Activated CD8-positive, alpha-beta memory T cell treated with anti-CD3 and anti-CD28 coated beads, Interleukin-2, amount 10 ng/mL, durations not matched to agents 7 days and 5 days (primary cell): ENCODE data around the gene UMODL1. TPM values are rescaled to one million over a fixed set of nuclear protein-coding genes. Genes with fewer than 3 reads are reported as not detected.

Experiments
- ATAC-seq: fragments of 150-1000 bp; cut with Tn5 transposase; one replicate; pipeline ENCODE4 v1.10.0; 2021; ENCODE audit warnings: moderate library complexity
- CTCF ChIA-PET: fragments of 350-600 bp; sonication (Branson Sonifier 250); formaldehyde crosslinking; loops from one replicate; lab custom pipeline; 2021; ENCODE audit warnings: antibody characterized with exemption; lab: Charles Lee
- DNase-seq: peaks from one replicate; pipeline ENCODE4 v3.0.0-alpha.2; 2020
- H3K27ac Mint-ChIP-seq: one replicate; pipeline ENCODE4 v1.8.0; 2021; ENCODE audit warnings: mild to moderate bottlenecking, mixed read lengths
- H3K27me3 Mint-ChIP-seq: one replicate; pipeline ENCODE4 v1.8.0; 2021; ENCODE audit warnings: mixed read lengths
- H3K36me3 Mint-ChIP-seq: one replicate; pipeline ENCODE4 v1.8.0; 2021; ENCODE audit warnings: mild to moderate bottlenecking, mixed read lengths
- H3K4me1 Mint-ChIP-seq: one replicate; pipeline ENCODE4 v1.8.0; 2021; ENCODE audit warnings: mixed read lengths
- H3K4me3 Mint-ChIP-seq: one replicate; pipeline ENCODE4 v1.8.0; 2021; ENCODE audit warnings: mild to moderate bottlenecking, moderate library complexity, mixed read lengths
- H3K9me3 Mint-ChIP-seq: one replicate; pipeline ENCODE4 v1.8.0; 2022; ENCODE audit warnings: low read depth, mixed read lengths
- total RNA-seq, 2 experiments: library from RNA; stranded (reverse); gene quantifications; one replicate each; pipeline ENCODE4 v1.2.3, GENCODE V29; 2021

UMODL1 gene
- total RNA-seq, 2 experiments from 2014 or later: 0.05 TPM; not detected in 1

DNA sequence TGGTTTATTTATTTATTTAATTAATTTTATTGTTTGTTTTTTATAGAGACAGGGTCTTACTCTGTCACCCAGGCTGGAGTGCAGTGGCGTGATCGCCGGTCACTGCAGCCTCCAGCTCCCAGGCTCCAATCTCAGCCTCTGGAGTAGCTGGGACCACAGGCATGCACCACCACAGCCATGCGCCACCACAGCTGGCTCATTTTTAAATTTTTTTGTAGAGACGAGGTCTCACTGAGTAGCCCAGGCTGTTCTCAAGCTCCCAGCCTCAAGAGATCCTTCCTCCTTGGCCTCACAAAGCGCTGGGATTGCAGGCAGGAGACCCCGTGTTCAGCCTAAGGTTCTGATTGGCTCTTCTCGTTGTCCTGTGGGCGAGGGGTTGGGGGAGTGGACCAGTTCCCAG is 22.1 kb downstream of the UMODL1 start:
- Mint-ChIP-seq H3K27me3 (peaks cover 10% of the 10 kb centered on the region), H3K4me3 (no peak overlapping the region), H3K36me3 (no peaks in the 10 kb centered on the region), H3K9me3 (no peaks in the 10 kb centered on the region), H3K4me1 (peaks cover 6% of the 10 kb centered on the region), H3K27ac (no peak overlapping the region)
- CTCF ChIA-PET: interaction anchor here (1.8 to 2.8 kb wide), 2 partner anchors 14 to 25 kb away, joined by 7 to 11 read pairs; no protein-coding TSS in a partner anchor
- no peak for DNase-seq
- ATAC-seq: no peak

DNA sequence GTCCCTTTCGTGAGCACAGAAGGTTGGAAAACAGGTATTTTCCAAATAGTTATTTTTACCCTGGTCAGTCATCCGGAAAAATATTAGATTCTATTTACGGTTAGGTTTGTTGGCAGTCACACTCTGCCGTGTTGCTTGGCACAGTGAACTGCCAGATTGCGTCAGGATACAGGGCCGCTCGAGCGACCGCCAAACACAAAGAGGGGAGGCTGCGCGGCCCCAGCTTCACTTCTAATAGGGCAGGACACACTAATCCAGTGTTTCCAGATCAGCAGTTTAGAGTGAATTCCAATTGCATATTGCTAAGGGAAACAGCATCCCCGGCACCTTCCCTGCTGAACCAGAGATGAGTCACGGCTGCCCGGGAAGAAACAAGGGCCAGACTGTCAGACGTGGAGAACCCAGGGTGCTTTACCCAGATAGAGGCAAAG is 22.9 kb downstream of the UMODL1 start:
- Mint-ChIP-seq H3K36me3 (no peaks in the 10 kb centered on the region), H3K4me3 (no peak overlapping the region), H3K27ac (no peak overlapping the region), H3K9me3 (no peaks in the 10 kb centered on the region), H3K27me3 (peaks cover 10% of the 10 kb centered on the region), H3K4me1 (peaks cover 6% of the 10 kb centered on the region)
- no peak for DNase-seq
- no peak for ATAC-seq
- CTCF ChIA-PET: no interaction called here

DNA sequence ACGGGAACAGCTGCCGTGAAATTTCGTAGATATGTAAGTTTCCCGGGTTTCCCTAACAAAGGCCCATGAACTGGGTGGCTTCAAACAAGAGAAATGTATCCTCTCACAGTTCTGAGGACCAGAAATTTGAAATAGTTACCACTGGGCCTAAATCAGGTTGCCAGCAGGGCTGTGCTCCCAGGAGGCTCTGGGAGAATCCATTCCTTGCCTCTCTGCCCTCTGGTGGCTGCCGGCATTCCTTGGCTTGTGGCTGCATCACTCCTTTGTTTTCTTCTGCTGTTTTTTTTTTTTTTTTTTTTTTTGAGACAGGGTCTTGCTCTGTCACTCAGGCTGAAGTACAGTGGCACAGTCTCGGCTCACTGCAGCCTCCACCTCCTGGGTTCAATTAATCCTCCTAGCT is 23.7 kb downstream of the UMODL1 start:
- CTCF ChIA-PET: no interaction called here
- peaks cover 12% of the 10 kb centered on the region for H3K27me3 Mint-ChIP-seq
- no peaks in the 10 kb centered on the region for H3K9me3 Mint-ChIP-seq
- no peak overlapping the region for H3K4me3 Mint-ChIP-seq
- DNase-seq (no peak), ATAC-seq (no peak)
- no peaks in the 10 kb centered on the region for H3K4me1 Mint-ChIP-seq
- no peak overlapping the region for H3K27ac Mint-ChIP-seq
- H3K36me3 Mint-ChIP-seq: no peaks in the 10 kb centered on the region

DNA sequence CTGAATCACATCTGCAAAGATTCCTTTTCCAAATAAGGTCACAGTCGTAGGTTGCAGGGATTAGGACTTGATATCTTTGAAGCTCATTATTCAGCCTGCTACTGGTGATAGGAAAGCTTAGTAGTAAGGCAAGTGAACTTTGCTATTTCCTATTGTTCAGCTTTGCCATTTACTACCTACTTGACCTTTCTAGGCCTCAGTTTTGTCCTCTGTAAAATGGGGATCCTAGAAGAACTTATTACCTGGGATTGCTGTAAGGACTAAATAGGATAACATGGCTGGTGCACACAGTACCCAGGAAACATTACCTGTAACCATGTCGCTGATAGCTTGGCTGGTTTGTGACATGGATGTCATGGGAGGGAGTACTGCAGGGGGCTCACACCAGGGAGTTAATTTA is 24.5 kb downstream of the UMODL1 start:
- CTCF ChIA-PET: interaction anchor here (1.2 to 2.0 kb wide), 2 partner anchors 12 to 21 kb away, joined by 5 to 7 read pairs; no protein-coding TSS in a partner anchor
- Mint-ChIP-seq H3K9me3 (no peaks in the 10 kb centered on the region), H3K4me3 (no peak overlapping the region), H3K27ac (no peak overlapping the region), H3K4me1 (no peaks in the 10 kb centered on the region), H3K36me3 (no peaks in the 10 kb centered on the region), H3K27me3 (peaks cover 12% of the 10 kb centered on the region)
- DNase-seq (no peak), ATAC-seq (no peak)

DNA sequence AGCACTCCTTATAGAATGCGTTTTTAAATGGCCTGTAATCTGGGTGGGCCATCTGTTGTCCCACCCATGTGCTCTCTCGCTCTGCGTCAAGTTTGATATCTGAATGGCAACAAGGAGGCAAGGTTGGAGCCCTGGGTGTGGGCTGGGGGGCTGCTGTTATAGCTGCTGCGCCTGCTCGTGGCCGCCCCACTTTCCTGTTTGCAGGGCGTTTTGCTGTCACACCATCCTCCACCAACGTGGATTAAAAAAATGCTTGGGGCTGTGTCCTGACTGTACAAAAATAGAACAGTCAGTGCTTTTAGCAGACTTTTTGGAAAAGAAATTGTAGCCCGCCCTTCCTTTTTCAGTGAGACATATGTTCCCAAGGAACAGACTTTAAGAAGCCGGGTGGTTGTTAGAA is 25.4 kb downstream of the UMODL1 start:
- Mint-ChIP-seq H3K27me3 (peaks cover 14% of the 10 kb centered on the region), H3K36me3 (no peaks in the 10 kb centered on the region), H3K4me3 (no peak overlapping the region), H3K9me3 (no peaks in the 10 kb centered on the region), H3K27ac (no peak overlapping the region), H3K4me1 (no peaks in the 10 kb centered on the region)
- DNase-seq (no peak), ATAC-seq (no peak)
- CTCF ChIA-PET: interaction anchor here (2.0 kb wide), 1 partner anchor 11 kb away, joined by 7 read pairs; no protein-coding TSS in a partner anchor

DNA sequence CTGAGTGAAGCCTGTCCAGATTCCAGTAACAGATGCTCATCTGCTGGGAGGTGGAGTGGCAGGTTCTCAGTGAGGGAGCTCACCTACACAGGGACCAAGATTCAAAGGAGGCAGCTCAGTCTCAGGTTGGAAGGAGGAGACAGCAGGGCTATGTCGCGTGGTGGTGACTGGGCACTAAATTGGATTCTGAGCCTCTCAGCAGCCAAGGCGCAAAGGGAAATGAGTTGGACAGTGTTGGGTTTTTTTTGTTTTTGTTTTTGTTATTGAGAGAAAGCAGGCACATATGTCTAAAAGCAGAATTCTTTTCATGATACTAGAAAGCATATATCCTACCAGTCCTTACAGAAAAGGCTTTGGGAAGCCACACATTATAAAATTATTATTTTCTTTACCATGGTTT is 26.2 kb downstream of the UMODL1 start:
- Mint-ChIP-seq H3K4me3 (no peak overlapping the region), H3K27ac (no peak overlapping the region), H3K9me3 (no peaks in the 10 kb centered on the region), H3K27me3 (peaks cover 21% of the 10 kb centered on the region), H3K4me1 (no peaks in the 10 kb centered on the region), H3K36me3 (no peaks in the 10 kb centered on the region)
- ATAC-seq: no peak
- no peak for DNase-seq
- CTCF ChIA-PET: interaction anchor here (2.0 kb wide), 1 partner anchor 11 kb away, joined by 7 read pairs; no protein-coding TSS in a partner anchor

DNA sequence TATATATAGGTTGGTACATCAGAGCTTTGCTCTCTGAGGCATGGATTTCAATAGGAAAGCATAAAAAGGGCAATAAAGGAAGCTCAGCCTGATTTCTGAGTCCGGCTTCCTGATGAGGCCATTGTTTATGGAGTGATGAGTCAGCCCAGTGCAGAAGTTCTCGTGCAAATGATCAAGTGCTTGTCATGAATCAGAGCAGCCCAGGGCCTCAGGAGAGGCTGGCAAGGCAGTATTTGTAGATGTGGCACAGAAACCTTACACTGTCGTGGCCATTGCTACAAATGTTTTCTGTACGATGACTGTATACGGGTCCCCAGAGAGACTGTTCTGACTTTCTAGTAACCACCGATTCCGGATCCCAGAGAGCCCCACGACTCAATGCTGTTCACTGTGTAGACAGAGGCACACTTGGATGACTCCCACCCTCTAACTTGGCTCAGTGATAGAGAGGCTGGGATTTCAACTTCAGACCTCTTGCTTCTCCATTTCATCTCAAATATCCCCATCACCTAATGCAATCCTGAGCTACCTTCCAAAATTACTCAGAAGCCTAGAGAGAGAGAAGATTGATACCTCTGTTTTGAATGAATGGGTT is 26.8 kb downstream of the UMODL1 start:
- H3K27ac Mint-ChIP-seq: no peak overlapping the region
- peaks cover 23% of the 10 kb centered on the region for H3K27me3 Mint-ChIP-seq
- no peak for ATAC-seq
- no peaks in the 10 kb centered on the region for H3K4me1 Mint-ChIP-seq
- DNase-seq: no peak
- H3K4me3 Mint-ChIP-seq: no peak overlapping the region
- no peaks in the 10 kb centered on the region for H3K9me3 Mint-ChIP-seq
- CTCF ChIA-PET: no interaction called here
- H3K36me3 Mint-ChIP-seq: no peaks in the 10 kb centered on the region

DNA sequence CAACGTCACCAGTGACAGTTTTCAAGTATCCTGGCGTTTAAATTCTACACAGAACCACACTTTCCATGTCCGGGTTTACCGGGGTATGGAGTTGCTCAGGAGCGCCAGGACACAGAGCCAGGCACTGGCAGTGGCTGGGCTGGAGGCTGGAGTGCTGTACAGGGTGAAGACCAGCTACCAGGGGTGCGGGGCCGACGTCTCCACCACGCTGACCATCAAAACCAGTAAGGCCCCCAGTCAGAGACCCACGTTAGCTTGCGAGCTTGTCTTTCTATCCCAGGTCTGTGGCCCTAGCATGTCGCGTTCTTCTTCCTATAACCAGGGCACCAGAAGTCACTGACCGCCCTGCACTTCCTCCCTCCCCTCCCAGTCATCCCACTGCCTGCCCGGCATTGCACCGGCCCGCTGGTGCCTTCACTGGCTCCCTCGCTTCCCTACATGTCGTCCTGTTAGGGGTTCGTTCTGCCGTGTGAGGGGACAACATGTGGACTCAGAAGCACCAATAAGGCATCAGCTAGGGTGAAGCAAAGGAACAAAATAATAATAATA is 27.9 kb downstream of the UMODL1 start:
- Mint-ChIP-seq H3K36me3 (no peaks in the 10 kb centered on the region), H3K9me3 (no peaks in the 10 kb centered on the region), H3K4me3 (no peak overlapping the region), H3K27me3 (peaks cover 25% of the 10 kb centered on the region), H3K27ac (no peak overlapping the region), H3K4me1 (no peaks in the 10 kb centered on the region)
- no peak for ATAC-seq
- no peak for DNase-seq
- CTCF ChIA-PET: no interaction called here

DNA sequence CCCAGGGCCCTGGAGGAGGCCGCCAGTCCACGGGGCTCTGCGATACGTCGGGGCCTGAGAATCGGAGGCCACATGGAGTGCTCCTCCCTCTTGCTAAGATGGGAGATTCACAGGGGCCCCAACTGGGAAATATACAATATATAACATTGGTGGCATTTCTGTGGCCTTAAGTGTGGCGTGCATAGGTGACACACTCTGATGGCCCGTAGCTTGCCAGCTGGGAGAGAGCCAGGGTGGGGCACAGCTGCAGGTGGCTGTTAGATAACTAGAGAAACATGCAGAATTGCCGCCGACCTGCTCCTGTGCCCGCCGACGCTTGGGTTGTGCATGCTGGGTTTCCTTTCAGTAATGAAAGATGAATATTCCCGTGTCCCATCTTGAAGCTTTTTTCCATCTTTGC is 30.1 kb downstream of the UMODL1 start:
- no peak overlapping the region for H3K4me3 Mint-ChIP-seq
- no peaks in the 10 kb centered on the region for H3K36me3 Mint-ChIP-seq
- H3K27ac Mint-ChIP-seq: no peak overlapping the region
- CTCF ChIA-PET: no interaction called here
- DNase-seq (no peak), ATAC-seq (no peak)
- H3K9me3 Mint-ChIP-seq: no peaks in the 10 kb centered on the region
- H3K27me3 Mint-ChIP-seq: peaks cover 25% of the 10 kb centered on the region
- no peaks in the 10 kb centered on the region for H3K4me1 Mint-ChIP-seq

DNA sequence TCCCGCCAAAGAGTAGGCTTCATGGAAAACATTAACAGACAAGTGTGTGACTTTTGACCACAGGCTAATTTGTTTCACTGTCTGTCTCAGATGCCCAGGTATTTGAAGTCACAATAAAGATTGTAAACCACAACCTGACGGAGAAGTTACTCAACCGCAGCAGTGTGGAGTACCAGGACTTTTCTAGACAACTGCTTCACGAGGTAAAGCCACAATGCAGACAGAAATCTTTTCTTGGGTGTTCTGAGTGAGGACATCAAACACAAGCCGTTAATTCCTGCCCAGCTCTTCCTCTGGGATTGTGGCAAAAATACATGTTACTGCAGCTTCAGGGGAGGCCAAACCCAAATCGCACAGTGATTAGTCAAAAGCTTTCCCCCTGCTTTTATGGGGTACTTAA is 31.0 kb downstream of the UMODL1 start:
- ATAC-seq (no peak), DNase-seq (no peak)
- H3K9me3 Mint-ChIP-seq: no peaks in the 10 kb centered on the region
- no peaks in the 10 kb centered on the region for H3K4me1 Mint-ChIP-seq
- no peak overlapping the region for H3K27ac Mint-ChIP-seq
- peaks cover 21% of the 10 kb centered on the region for H3K27me3 Mint-ChIP-seq
- CTCF ChIA-PET: no interaction called here
- no peaks in the 10 kb centered on the region for H3K36me3 Mint-ChIP-seq
- no peak overlapping the region for H3K4me3 Mint-ChIP-seq

DNA sequence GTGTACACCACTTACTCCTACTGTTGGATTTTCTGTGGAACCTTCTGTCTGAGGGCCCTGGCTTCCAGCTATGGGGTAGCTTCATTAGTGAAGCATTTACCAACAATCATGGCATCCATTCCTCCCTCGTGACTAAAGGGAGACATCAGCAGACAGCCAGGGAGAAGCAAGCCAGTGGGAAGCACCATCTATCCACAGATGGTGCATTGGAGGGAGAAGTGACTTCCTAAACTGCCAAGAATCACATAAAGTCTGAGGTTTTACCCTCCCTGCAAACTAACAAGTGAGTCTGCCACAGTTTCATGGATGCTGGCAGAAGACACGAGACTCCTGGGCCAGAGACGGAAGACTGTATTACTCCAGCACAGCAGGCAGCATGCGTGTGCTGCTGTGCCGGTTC is 31.4 kb downstream of the UMODL1 start:
- Mint-ChIP-seq H3K4me3 (no peak overlapping the region), H3K36me3 (no peaks in the 10 kb centered on the region), H3K27me3 (peaks cover 21% of the 10 kb centered on the region), H3K4me1 (no peaks in the 10 kb centered on the region), H3K9me3 (no peaks in the 10 kb centered on the region), H3K27ac (no peak overlapping the region)
- ATAC-seq (no peak), DNase-seq (no peak)
- CTCF ChIA-PET: no interaction called here

DNA sequence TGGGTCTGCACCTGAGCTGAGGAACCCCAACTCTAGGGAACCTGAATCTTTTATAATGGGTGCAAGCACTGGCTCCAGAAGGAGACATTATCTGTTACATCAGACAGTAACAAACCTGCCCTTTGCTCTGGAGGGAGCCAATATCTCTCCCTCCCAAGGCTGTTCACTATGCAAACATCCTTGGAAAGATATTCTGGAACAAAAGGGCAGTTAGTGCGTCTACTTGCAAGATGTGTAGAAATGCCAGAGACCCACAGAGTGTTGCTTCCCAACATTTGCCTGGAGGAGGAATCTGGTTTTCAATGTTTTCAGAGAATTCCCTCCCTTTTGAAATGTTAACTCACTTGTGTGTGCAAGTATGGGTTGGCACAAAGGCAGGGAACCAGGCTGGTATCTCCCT is 31.9 kb downstream of the UMODL1 start:
- Mint-ChIP-seq H3K9me3 (no peaks in the 10 kb centered on the region), H3K4me1 (peaks cover 2% of the 10 kb centered on the region), H3K36me3 (no peaks in the 10 kb centered on the region), H3K27ac (no peak overlapping the region), H3K27me3 (peaks cover 21% of the 10 kb centered on the region), H3K4me3 (no peak overlapping the region)
- no peak for ATAC-seq
- CTCF ChIA-PET: no interaction called here
- no peak for DNase-seq

DNA sequence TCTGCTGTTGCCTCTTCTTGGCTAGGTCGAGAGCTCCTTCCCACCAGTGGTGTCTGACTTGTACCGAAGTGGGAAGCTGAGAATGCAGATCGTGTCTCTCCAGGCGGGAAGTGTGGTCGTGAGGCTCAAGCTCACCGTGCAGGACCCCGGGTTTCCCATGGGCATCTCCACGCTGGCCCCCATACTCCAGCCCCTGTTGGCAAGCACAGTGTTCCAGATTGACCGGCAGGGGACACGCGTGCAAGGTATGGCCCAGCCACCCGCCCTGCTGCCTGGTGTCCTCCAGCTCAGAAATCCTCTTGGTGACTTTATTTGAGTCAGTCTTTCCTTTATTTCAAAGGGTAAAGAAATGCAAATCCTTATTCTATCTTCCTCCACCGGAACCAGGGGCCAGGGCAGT is 32.7 kb downstream of the UMODL1 start:
- H3K9me3 Mint-ChIP-seq: no peaks in the 10 kb centered on the region
- H3K4me3 Mint-ChIP-seq: no peak overlapping the region
- DNase-seq: no peak
- peaks cover 4% of the 10 kb centered on the region for H3K4me1 Mint-ChIP-seq
- H3K36me3 Mint-ChIP-seq: no peaks in the 10 kb centered on the region
- no peak overlapping the region for H3K27ac Mint-ChIP-seq
- H3K27me3 Mint-ChIP-seq: peaks cover 21% of the 10 kb centered on the region
- no peak for ATAC-seq
- CTCF ChIA-PET: no interaction called here
